OCI-LY1 (cell line): ENCODE data around the gene TIMMDC1.

Experiments used
- H2AFZ ChIP-seq: fragments of 200-600 bp; sonication (generic), shearing (Covaris generic); 2 replicates; pipeline ENCODE4 v1.6.0; 2014; ENCODE audit warnings: antibody characterized with exemption, mild to moderate bottlenecking, low read length
- H3F3A ChIP-seq: fragments of 200-600 bp; sonication (generic), shearing (Covaris generic); 2 replicates; pipeline ENCODE4 v1.6.0; 2014; ENCODE audit warnings: mild to moderate bottlenecking, antibody characterized with exemption, low read length, moderate library complexity; ENCODE audit not compliant: insufficient read depth
- H3K27ac ChIP-seq: fragments of 200-600 bp; sonication (generic); 2 replicates; pipeline ENCODE4 v1.5.1; 2014; ENCODE audit warnings: low read length, mixed run types, mild to moderate bottlenecking, low read depth; ENCODE audit not compliant: poor library complexity, severe bottlenecking
- H3K27me3 ChIP-seq: fragments of 200-600 bp; sonication (generic); 2 replicates; pipeline ENCODE4 v1.6.0; 2014; ENCODE audit warnings: antibody characterized with exemption, mild to moderate bottlenecking, low read length, moderate library complexity; ENCODE audit not compliant: insufficient read depth
- H3K36me3 ChIP-seq: fragments of 200-600 bp; sonication (generic); 2 replicates; pipeline ENCODE4 v1.6.1; 2014; ENCODE audit warnings: mild to moderate bottlenecking, antibody characterized with exemption, low read length, moderate library complexity, mixed read lengths; ENCODE audit not compliant: insufficient read depth
- H3K4me1 ChIP-seq: fragments of 200-600 bp; sonication (generic); 2 replicates; pipeline ENCODE4 v1.5.1; 2014; ENCODE audit warnings: mild to moderate bottlenecking, low read length, moderate library complexity; ENCODE audit not compliant: insufficient read depth, severe bottlenecking
- H3K4me2 ChIP-seq: fragments of 200-600 bp; sonication (generic), shearing (Covaris generic); 2 replicates; pipeline ENCODE4 v1.6.1; 2014; ENCODE audit warnings: low read length
- H3K4me3 ChIP-seq: fragments of 200-600 bp; sonication (generic); 2 replicates; pipeline ENCODE4 v1.5.1; 2014; ENCODE audit warnings: low read length, low read depth, mild to moderate bottlenecking, mixed read lengths; ENCODE audit not compliant: poor library complexity, severe bottlenecking
- H3K79me2 ChIP-seq: fragments of 200-600 bp; shearing (Covaris generic); 2 replicates; pipeline ENCODE4 v1.6.1; 2016; ENCODE audit warnings: mixed run types, low read length, mixed read lengths; ENCODE audit not compliant: insufficient read depth
- H3K9ac ChIP-seq: fragments of 200-600 bp; sonication (generic), shearing (Covaris generic); 2 replicates; pipeline ENCODE4 v1.6.1; 2014; ENCODE audit warnings: mild to moderate bottlenecking, low read length, mixed read lengths
- H3K9me2 ChIP-seq: fragments of 200-600 bp; sonication (generic), shearing (Covaris generic); 2 replicates; pipeline ENCODE4 v1.6.1; 2014; ENCODE audit warnings: low read depth, mild to moderate bottlenecking, low read length, mixed read lengths
- H3K9me3 ChIP-seq: fragments of 200-600 bp; shearing (Covaris generic); 2 replicates; pipeline ENCODE4 v1.6.1; 2014; ENCODE audit warnings: low read length, mixed read lengths
- H4K20me1 ChIP-seq: fragments of 200-600 bp; sonication (generic), shearing (Covaris generic); 2 replicates; pipeline ENCODE4 v1.6.0; 2016; ENCODE audit warnings: mild to moderate bottlenecking, low read length; ENCODE audit not compliant: insufficient read depth
- CTCF ChIP-seq: fragments of 200-600 bp; sonication (generic), shearing (Covaris generic); IDR thresholded peaks from 2 replicates; pipeline ENCODE4 v1.5.1; 2017; ENCODE audit warnings: mild to moderate bottlenecking, antibody characterized with exemption, low read length, moderate library complexity, mixed read lengths
- EZH2 ChIP-seq: fragments of 200-600 bp; sonication (generic), shearing (Covaris generic); IDR thresholded peaks from 2 replicates; pipeline ENCODE4 v1.8.0; 2017; ENCODE audit warnings: borderline replicate concordance, mixed run types, mild to moderate bottlenecking, antibody characterized with exemption, low read length, moderate library complexity, mixed read lengths

TIMMDC1 gene

GRCh38 chr3:119483101-119483500 is 15.2 kb upstream of the TIMMDC1 start:
- H2AFZ ChIP-seq: no peak overlapping the region

GRCh38 chr3:119485563-119485962 is 12.8 kb upstream of the TIMMDC1 start:
- no peak overlapping the region for H3K27ac ChIP-seq

More at GRCh38 chr3:119483101-119483500, 15.2 kb upstream of the TIMMDC1 start:
- no peak overlapping the region for H3K9ac ChIP-seq
- no peaks in the 10 kb centered on the region for H3K9me3 ChIP-seq
- H3F3A ChIP-seq: no peaks in the 10 kb centered on the region
- H4K20me1 ChIP-seq: no peaks in the 10 kb centered on the region
- H3K9me2 ChIP-seq: no peaks in the 10 kb centered on the region
- no peaks in the 10 kb centered on the region for H3K4me1 ChIP-seq
- peaks cover 67% of the 10 kb centered on the region for H3K36me3 ChIP-seq
- TF ChIP-seq CTCF (no peak), EZH2 (no peak)
- H3K4me3 ChIP-seq: no peak overlapping the region
- no peak overlapping the region for H3K27ac ChIP-seq
- no peaks in the 10 kb centered on the region for H3K27me3 ChIP-seq
- no peak overlapping the region for H3K4me2 ChIP-seq
- no peaks in the 10 kb centered on the region for H3K79me2 ChIP-seq

GRCh38 chr3:119490153-119490552 is 8.2 kb upstream of the TIMMDC1 start:
- Histone ChIP-seq H3K9me2 (no peaks in the 10 kb centered on the region), H3K79me2 (no peaks in the 10 kb centered on the region), H3K27me3 (no peaks in the 10 kb centered on the region), H3K4me1 (no peaks in the 10 kb centered on the region), H3K36me3 (peaks cover 60% of the 10 kb centered on the region), H3K9ac (no peak overlapping the region), H3F3A (no peaks in the 10 kb centered on the region), H4K20me1 (no peaks in the 10 kb centered on the region), H2AFZ (no peak overlapping the region), H3K4me3 (no peak overlapping the region), H3K9me3 (no peaks in the 10 kb centered on the region), H3K4me2 (no peak overlapping the region), H3K27ac (no peak overlapping the region)
- TF ChIP-seq EZH2 (no peak), CTCF (no peak)

More at GRCh38 chr3:119485563-119485962, 12.8 kb upstream of the TIMMDC1 start:
- Histone ChIP-seq H3K9me3 (no peaks in the 10 kb centered on the region), H4K20me1 (no peaks in the 10 kb centered on the region), H3K27me3 (no peaks in the 10 kb centered on the region), H3K9me2 (no peaks in the 10 kb centered on the region), H3K4me3 (no peak overlapping the region), H3F3A (no peaks in the 10 kb centered on the region), H3K36me3 (peaks cover 64% of the 10 kb centered on the region), H2AFZ (no peak overlapping the region), H3K4me2 (no peak overlapping the region), H3K4me1 (no peaks in the 10 kb centered on the region), H3K9ac (no peak overlapping the region), H3K79me2 (no peaks in the 10 kb centered on the region)
- TF ChIP-seq CTCF (no peak), EZH2 (no peak)
